ENCODE measurements around the gene BUB1B. TPM values are rescaled to one million over a fixed set of nuclear protein-coding genes. Genes with fewer than 3 reads are reported as not detected.
"Not testable (repeated sequence)": the region's sequence is repeated elsewhere in the genome, so short reads cannot be mapped to it uniquely, and the experiment has no call there.

The BUB1B gene
- total RNA-seq, 1 experiment from 2014 or later: 67.8 TPM

DNA sequence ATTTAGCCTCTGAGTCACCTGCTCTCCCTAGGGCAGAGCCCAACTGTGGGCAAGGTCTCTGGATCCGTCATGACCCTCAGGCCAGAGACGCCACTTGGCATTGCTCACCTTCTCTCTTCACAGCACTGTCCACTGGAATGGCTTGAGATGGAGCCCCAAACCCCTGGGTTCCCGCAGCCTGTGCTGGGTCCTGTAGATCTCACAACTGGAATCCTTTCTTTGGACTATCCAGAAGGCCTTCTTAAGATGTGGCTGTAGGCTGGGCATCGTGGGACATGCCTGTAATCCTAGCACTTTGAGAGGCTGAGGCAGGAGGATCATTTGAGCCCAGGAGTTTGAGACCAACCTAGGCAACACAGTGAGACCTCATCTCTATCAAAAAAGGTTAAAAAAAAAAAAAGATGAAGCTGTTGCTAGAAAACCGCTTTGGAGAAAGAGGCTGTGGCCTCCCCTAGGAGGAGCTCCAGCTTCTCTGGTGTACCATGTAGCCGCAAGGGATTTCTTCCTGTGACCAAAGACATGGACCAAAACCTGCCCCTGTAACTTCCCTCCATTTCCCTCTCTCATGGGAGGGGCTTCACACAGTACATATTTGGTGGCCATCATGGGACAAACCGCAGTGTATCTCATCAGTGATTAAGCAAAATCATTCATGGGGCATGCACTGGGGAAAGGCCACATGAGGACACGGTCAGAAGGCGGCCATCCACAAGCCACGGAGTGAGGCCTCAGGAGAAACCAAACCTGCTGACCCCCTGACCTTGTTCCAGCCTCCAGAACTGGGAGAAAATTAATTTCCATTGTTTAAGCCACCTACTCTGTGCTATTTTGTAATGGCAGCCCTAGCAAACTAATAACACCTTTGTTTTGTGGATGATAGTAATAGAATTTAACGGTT lies 23.3 kb upstream of the BUB1B start:
- intact Hi-C loops (cut with micrococcal nuclease; ENCODE audit: unreplicated experiment): no loop called here
- TF ChIP-seq POLR2AphosphoS5 (IDR thresholded peaks at IDR 0.05; ENCODE audit: low read depth, low read length): no peak
- no peak for TF ChIP-seq TCF7L2 (IDR thresholded peaks at IDR 0.05; ENCODE audit: low read depth, low read length)
- TF ChIP-seq, protein P1, sequence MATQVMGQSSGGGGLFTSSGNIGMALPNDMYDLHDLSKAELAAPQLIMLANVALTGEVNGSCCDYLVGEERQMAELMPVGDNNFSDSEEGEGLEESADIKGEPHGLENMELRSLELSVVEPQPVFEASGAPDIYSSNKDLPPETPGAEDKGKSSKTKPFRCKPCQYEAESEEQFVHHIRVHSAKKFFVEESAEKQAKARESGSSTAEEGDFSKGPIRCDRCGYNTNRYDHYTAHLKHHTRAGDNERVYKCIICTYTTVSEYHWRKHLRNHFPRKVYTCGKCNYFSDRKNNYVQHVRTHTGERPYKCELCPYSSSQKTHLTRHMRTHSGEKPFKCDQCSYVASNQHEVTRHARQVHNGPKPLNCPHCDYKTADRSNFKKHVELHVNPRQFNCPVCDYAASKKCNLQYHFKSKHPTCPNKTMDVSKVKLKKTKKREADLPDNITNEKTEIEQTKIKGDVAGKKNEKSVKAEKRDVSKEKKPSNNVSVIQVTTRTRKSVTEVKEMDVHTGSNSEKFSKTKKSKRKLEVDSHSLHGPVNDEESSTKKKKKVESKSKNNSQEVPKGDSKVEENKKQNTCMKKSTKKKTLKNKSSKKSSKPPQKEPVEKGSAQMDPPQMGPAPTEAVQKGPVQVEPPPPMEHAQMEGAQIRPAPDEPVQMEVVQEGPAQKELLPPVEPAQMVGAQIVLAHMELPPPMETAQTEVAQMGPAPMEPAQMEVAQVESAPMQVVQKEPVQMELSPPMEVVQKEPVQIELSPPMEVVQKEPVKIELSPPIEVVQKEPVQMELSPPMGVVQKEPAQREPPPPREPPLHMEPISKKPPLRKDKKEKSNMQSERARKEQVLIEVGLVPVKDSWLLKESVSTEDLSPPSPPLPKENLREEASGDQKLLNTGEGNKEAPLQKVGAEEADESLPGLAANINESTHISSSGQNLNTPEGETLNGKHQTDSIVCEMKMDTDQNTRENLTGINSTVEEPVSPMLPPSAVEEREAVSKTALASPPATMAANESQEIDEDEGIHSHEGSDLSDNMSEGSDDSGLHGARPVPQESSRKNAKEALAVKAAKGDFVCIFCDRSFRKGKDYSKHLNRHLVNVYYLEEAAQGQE (IDR thresholded peaks at IDR 0.05; ENCODE audit: insufficient read depth in 1 of 2, low read depth in 2 of 2, low read length in 1 of 2): no peak
- Histone ChIP-seq H3K9me3 (ENCODE audit: control insufficient read depth, insufficient read depth, low read depth, low read length) (no peaks in the 10 kb centered on the region), H3K4me3 (ENCODE audit: low read depth in 2 of 2, low read length in 2 of 2) (no peak overlapping the region), H3K27me3 (ENCODE audit: control insufficient read depth, insufficient read depth, low read length) (no peaks in the 10 kb centered on the region; the same call in 1 of the 2 replicates), H3K36me3 (ENCODE audit: control insufficient read depth, insufficient read depth, low read length) (no peaks in the 10 kb centered on the region), H3K4me1 (ENCODE audit: control insufficient read depth, insufficient read depth, low read length) (no peaks in the 10 kb centered on the region), H3K27ac (ENCODE audit: low read length) (no peak overlapping the region)
- ChIA-PET POLR2A (no interaction called here), CTCF (interaction anchor here (0.6 kb wide), 2 partner anchors 207 to 1341 kb away, joined by 3 read pairs; no protein-coding TSS in a partner anchor)
- in situ Hi-C loops (cut with HindIII; ENCODE audit: low pct_unique_long_range_greater_than_20kb, low sequenced_read_pairs): no loop called here
- no TSS peak for BruUV-seq (replicated peaks)
- ATAC-seq (no peak), DNase-seq (ENCODE audit: low read depth, low spot score) (no peak)

GRCh38 chr15:40138201-40138570 lies 22.7 kb upstream of the BUB1B start:
- H3K4me1 ChIP-seq (ENCODE audit: control insufficient read depth, insufficient read depth, low read length); POLR2A ChIA-PET; H3K36me3 ChIP-seq (ENCODE audit: control insufficient read depth, insufficient read depth, low read length); BruUV-seq (replicated peaks); intact Hi-C loops (cut with micrococcal nuclease; ENCODE audit: unreplicated experiment); H3K4me3 ChIP-seq (ENCODE audit: low read depth in 2 of 2, low read length in 2 of 2); in situ Hi-C loops (cut with HindIII; ENCODE audit: low pct_unique_long_range_greater_than_20kb, low sequenced_read_pairs); H3K9me3 ChIP-seq (ENCODE audit: control insufficient read depth, insufficient read depth, low read depth, low read length); DNase-seq (ENCODE audit: low read depth, low spot score); H3K27me3 ChIP-seq (ENCODE audit: control insufficient read depth, insufficient read depth, low read length); H3K27ac ChIP-seq (ENCODE audit: low read length); ATAC-seq: not testable (repeated sequence)
- CTCF ChIA-PET: interaction anchor here (0.6 kb wide), 2 partner anchors 206 to 1340 kb away, joined by 3 read pairs; no protein-coding TSS in a partner anchor

GRCh38 chr15:40142428-40142827 lies 18.4 kb upstream of the BUB1B start:
- CTCF ChIA-PET: no interaction called here
- no peak for TF ChIP-seq TCF7L2 (IDR thresholded peaks at IDR 0.05; ENCODE audit: low read depth, low read length)
- TF ChIP-seq, protein P2, sequence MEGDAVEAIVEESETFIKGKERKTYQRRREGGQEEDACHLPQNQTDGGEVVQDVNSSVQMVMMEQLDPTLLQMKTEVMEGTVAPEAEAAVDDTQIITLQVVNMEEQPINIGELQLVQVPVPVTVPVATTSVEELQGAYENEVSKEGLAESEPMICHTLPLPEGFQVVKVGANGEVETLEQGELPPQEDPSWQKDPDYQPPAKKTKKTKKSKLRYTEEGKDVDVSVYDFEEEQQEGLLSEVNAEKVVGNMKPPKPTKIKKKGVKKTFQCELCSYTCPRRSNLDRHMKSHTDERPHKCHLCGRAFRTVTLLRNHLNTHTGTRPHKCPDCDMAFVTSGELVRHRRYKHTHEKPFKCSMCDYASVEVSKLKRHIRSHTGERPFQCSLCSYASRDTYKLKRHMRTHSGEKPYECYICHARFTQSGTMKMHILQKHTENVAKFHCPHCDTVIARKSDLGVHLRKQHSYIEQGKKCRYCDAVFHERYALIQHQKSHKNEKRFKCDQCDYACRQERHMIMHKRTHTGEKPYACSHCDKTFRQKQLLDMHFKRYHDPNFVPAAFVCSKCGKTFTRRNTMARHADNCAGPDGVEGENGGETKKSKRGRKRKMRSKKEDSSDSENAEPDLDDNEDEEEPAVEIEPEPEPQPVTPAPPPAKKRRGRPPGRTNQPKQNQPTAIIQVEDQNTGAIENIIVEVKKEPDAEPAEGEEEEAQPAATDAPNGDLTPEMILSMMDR (IDR thresholded peaks at IDR 0.05): no peak
- no peak for TF ChIP-seq SIN3A (IDR thresholded peaks at IDR 0.05; ENCODE audit: borderline replicate concordance, insufficient read depth, low read depth, low read length)
- in situ Hi-C loops (cut with HindIII; ENCODE audit: low pct_unique_long_range_greater_than_20kb, low sequenced_read_pairs): no loop called here
- no peak overlapping the region for H3K4me3 ChIP-seq (ENCODE audit: low read depth in 2 of 2, low read length in 2 of 2)
- no peaks in the 10 kb centered on the region for H3K36me3 ChIP-seq (ENCODE audit: control insufficient read depth, insufficient read depth, low read length)
- intact Hi-C loops (cut with micrococcal nuclease; ENCODE audit: unreplicated experiment): no loop called here
- H3K4me1 ChIP-seq (ENCODE audit: control insufficient read depth, insufficient read depth, low read length): no peaks in the 10 kb centered on the region
- DNase-seq (ENCODE audit: low read depth, low spot score): no peak
- no peak overlapping the region for H3K27ac ChIP-seq (ENCODE audit: low read length)
- BruUV-seq (replicated peaks): no TSS peak
- POLR2A ChIA-PET: interaction anchor here (0.6 kb wide), 2 partner anchors 28 to 117 kb away, joined by 4 to 5 read pairs; no protein-coding TSS in a partner anchor
- ATAC-seq: no peak
- H3K27me3 ChIP-seq (ENCODE audit: control insufficient read depth, insufficient read depth, low read length): no peaks in the 10 kb centered on the region
- H3K9me3 ChIP-seq (ENCODE audit: control insufficient read depth, insufficient read depth, low read depth, low read length): no peaks in the 10 kb centered on the region

Measured in Panc1 (cell line).